Stimulated activated naive CD8-positive, alpha-beta T cell treated with anti-CD3 and anti-CD28 coated beads, Interleukin-15, amount 100 ng/mL, for 72 hours (primary cell): ENCODE data around the gene EQTN.
A peak's percentile ranks its signal among the peaks of the same experiment; 100 is the strongest.
"Not testable (repeated sequence)": the region's sequence is repeated elsewhere in the genome, so short reads cannot be mapped to it uniquely, and the experiment has no call there.

Source experiments
- ATAC-seq: fragments of 150-1000 bp; cut with Tn5 transposase; 2 replicates; pipeline ENCODE4 v1.10.0; 2021; ENCODE audit warnings: mild to moderate bottlenecking, moderate library complexity
- DNase-seq, 2 donors: peaks; one replicate each; pipeline ENCODE4 v3.0.0; 2021 to 2022
- H3K27ac Mint-ChIP-seq, 2 donors: one replicate each; pipeline ENCODE4 v1.8.0; 2022; ENCODE audit warnings: mild to moderate bottlenecking in 2 of 2, mixed read lengths in 2 of 2, moderate library complexity in 2 of 2
- H3K27me3 Mint-ChIP-seq: one replicate; pipeline ENCODE4 v1.8.0; 2022; ENCODE audit warnings: mixed read lengths
- H3K4me1 Mint-ChIP-seq: one replicate; pipeline ENCODE4 v1.8.0; 2022; ENCODE audit warnings: mild to moderate bottlenecking, mixed read lengths
- H3K4me3 Mint-ChIP-seq, 2 donors: one replicate each; pipeline ENCODE4 v1.8.0; 2022; ENCODE audit warnings: mild to moderate bottlenecking in 2 of 2, mixed read lengths in 2 of 2, moderate library complexity in 1 of 2
- H3K9me3 Mint-ChIP-seq, 2 donors: one replicate each; pipeline ENCODE4 v1.8.0; 2022; ENCODE audit warnings: mixed read lengths in 2 of 2

Gene EQTN

DNA sequence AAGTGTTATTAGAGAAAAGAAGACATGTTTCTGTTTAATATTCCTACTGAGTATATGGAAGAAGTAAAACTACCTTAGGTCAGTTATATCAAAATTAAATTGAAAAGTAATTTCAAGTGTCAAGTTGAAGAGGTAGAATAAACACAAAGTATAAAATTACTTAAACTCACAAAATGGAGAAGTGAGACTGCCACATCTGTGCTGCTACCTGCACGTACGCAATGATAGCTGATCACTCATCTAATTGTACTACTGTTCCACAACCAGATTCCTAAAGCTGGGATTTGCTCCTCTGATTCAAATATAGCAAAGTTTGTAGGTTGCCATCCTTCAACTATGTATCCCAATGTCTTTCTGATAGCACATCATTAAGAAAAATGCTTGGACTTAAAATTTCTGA is 24.8 kb downstream of the EQTN start:
- no peaks in the 10 kb centered on the region for H3K4me1 Mint-ChIP-seq
- H3K27ac Mint-ChIP-seq, result no peak overlapping the region
- no peak for ATAC-seq
- H3K27me3 Mint-ChIP-seq, result no peaks in the 10 kb centered on the region
- no peaks in the 10 kb centered on the region for H3K9me3 Mint-ChIP-seq
- H3K4me3 Mint-ChIP-seq, result no peak overlapping the region
- no peak for DNase-seq

DNA sequence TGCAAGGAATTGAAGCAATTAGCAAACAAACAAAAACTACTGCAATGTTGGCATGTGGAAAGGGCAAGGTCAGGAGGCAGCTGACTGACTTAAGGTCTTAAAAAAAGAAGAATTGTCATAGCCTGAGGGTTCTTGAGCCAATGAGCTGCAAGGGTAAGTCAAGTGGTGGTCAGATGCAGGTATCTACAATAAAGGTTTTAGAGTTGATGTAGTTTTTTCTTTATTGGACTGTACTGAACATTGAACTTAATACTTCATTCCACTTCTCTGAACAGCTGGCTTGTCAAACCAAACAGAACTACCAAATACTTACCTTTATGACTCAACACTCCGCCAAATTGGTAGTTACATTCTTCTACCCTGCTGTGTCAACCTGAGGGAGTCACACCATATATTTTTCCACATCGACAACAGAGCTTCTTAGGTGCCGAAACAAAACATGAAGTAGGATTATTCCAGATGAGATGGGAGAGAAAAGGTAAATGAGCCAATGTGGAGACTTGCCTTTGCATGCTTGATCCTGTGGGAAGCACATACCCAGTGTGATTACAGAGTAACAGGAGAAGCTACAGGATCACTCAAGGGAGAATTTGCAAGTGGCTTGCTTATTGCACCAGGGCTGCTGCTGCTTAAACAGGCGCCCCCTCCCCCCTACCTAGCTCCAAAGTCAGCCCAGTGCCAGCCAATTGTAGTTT is 35.3 kb downstream of the EQTN start:
- no peaks in the 10 kb centered on the region for H3K9me3 Mint-ChIP-seq
- no peaks in the 10 kb centered on the region for H3K4me1 Mint-ChIP-seq
- no peak overlapping the region for H3K4me3 Mint-ChIP-seq
- ATAC-seq (no peak), DNase-seq (no peak)
- no peak overlapping the region for H3K27ac Mint-ChIP-seq
- no peaks in the 10 kb centered on the region for H3K27me3 Mint-ChIP-seq

DNA sequence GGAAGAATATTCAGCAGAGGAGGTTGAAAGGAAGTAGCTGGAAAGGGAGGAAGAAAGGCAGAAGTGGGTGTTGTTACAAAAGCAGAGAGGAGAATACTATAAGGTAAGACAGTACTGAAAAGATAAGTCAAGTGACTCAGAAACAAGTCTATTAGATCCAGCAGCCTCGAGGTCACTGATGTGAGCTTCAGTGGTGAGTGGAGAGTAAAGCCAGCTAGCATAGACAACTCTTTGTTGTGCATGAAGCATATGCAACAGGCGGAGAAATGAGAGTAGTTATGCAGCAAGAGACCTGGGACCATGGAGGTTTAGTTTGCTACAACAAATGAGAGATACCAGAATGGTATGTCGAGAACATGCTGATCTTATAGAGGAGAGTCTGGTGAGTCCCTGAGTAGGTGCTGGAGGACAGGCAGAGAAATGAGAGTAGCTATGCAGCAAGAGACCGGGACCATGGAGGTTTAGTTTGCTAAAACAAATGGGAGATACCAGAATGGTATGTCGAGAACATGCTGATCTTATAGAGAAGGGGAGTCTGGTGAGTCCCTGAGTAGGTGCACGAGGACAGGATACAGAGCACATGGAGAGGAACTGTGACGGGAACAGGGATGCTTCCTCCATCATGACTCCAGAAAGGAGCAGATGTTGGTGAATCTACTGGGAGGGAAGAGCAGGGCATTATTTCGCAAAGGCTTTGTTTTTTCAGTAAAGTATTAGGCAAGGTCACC is 36.0 kb downstream of the EQTN start:
- H3K9me3 Mint-ChIP-seq, result no peaks in the 10 kb centered on the region
- no peaks in the 10 kb centered on the region for H3K27me3 Mint-ChIP-seq
- H3K27ac Mint-ChIP-seq, result no peak overlapping the region
- ATAC-seq, result no peak
- no peak overlapping the region for H3K4me3 Mint-ChIP-seq
- H3K4me1 Mint-ChIP-seq, result no peaks in the 10 kb centered on the region
- DNase-seq, result no peak

DNA sequence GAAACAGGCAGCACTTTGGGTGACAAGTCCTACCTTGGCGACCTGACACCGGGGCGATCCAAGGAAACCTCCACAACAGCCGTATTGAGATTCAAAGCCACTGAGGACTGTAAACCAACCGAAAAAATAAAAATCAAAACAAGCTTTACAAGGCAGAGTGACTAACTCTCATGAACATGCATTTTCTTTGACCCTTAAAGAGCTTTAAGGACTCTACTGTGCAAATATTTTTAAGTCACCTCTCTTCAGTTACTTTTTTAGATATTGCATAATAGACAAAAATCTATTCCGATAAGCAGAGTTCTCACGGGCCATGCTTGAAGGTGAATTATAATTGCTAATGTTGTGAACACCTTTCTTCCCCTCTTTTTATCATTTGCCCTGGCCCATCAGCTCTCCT is 38.3 kb downstream of the EQTN start:
- Mint-ChIP-seq H3K4me1 (no peaks in the 10 kb centered on the region), H3K9me3 (peaks cover 0 to 6% of the 10 kb centered on the region in 2 donors), H3K27me3 (no peaks in the 10 kb centered on the region), H3K27ac (no peak overlapping the region), H3K4me3 (no peak overlapping the region)
- ATAC-seq (no peak), DNase-seq (no peak)

DNA sequence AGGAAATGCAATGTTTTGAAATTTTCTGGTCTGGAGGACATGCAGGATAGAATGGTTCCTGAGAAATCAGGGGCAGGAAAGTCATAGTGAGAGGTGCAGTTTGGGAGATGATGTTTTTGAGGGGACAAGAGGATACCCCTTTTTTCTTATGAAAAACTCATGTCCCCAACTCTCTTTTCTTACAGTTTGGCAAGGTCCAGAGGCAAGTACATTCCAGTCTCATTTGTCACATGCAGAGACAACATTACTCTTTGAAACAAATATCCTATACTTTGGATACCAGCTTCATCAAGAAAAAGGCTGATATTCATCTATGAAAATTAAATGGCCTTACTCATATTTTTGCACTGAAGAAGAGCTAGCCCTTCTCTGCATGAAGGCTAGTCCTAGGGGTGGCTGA is 48.2 kb downstream of the EQTN start:
- Mint-ChIP-seq H3K27me3 (peaks cover 19% of the 10 kb centered on the region), H3K4me1 (no peaks in the 10 kb centered on the region), H3K27ac (no peak overlapping the region), H3K9me3 (peaks cover 0 to 2% of the 10 kb centered on the region in 2 donors), H3K4me3 (no peak overlapping the region)
- no peak for ATAC-seq
- no peak for DNase-seq

DNA sequence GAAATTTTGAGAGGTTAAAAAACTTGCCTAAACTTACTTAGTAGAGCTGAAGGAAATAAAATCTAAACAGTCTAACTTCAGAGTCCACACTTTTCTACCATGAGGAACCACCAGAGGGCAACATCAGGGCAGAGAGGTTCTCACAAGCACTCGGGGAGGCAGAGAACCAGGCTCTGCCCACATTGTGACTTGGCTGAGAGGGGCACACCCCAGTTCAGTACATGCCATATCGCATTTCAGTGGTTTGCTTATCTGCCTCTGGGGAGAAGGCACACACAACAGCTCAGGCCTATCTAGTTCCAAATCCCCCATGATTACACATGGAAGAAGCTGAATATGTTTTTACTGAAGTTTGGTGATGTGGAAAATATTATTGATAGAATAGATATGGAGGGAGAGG is 49.2 kb downstream of the EQTN start:
- Mint-ChIP-seq H3K4me1 (no peaks in the 10 kb centered on the region), H3K9me3 (peaks cover 0 to 8% of the 10 kb centered on the region in 2 donors), H3K27me3 (peaks cover 19% of the 10 kb centered on the region), H3K27ac (peak overlapping the region in 1 of 2 donors; percentile 76), H3K4me3 (no peak overlapping the region)
- ATAC-seq (no peak), DNase-seq (no peak)

DNA sequence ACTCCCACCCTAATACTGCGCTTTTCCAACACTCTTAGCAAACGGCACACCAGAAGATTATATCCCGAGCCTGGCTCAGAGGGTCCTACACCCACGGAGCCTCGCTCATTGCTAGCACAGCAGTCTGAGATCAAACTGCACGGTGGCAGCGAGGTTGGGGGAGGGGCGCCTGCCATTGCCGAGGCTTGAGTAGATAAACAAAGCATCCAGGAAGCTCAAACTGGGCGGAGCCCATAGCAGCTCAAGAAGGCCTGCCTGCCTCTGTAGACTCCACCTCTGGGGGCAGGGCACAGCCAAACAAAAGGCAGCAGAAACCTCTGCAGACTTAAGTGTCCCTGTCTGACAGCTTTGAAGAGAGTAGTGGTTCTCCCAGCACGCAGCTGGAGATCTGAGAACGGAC is 57.3 kb downstream of the EQTN start:
- H3K27me3 Mint-ChIP-seq, H3K4me3 Mint-ChIP-seq, H3K4me1 Mint-ChIP-seq, H3K27ac Mint-ChIP-seq, ATAC-seq, DNase-seq: not testable (repeated sequence)
- peaks cover 0 to 25% of the 10 kb centered on the region in 2 donors for H3K9me3 Mint-ChIP-seq
